K562 (cell line): ENCODE measurements around the gene HSF2BP. TPM values are rescaled to one million over a fixed set of nuclear protein-coding genes. Genes with fewer than 3 reads are reported as not detected.
A peak's percentile ranks its signal among the peaks of the same experiment; 100 is the strongest.

Experiments used
- ATAC-seq: fragments of 200-7000 bp; cut with Tn5 transposase; 3 replicates; pipeline ENCODE4 v1.9.1; 2020; ENCODE audit warnings: moderate library complexity
- BruUV-seq: library from RNA; stranded (reverse); fragments of 400-500 nt; replicated peaks from 2 replicates; lab custom pipeline; 2021; lab: Mats Ljungman, UMichigan
- CTCF ChIA-PET: fragments of 300-600 bp; formaldehyde crosslinking; extraction: SDS; loops from one replicate; lab custom pipeline; 2021; ENCODE audit warnings: low intra/inter-chr PET ratio; lab: Yijun Ruan, JAX
- POLR2A ChIA-PET: fragments of 300-600, 350-650 bp; sonication (Branson Sonifier 250); formaldehyde crosslinking; extraction: SDS; loops from one replicate; lab custom pipeline; 2021; ENCODE audit warnings: antibody characterized with exemption, inconsistent platforms; lab: Yijun Ruan, JAX
- DNase-seq, 4 experiments: peaks; one replicate each; pipeline versions ENCODE4 v3.0.0 to v3.0.0-alpha.2; 2011 to 2018; ENCODE audit warnings: low spot score in 3 of 4, mixed read lengths in 3 of 4; ENCODE audit errors: extremely low read depth in 1 of 4
- FAIRE-seq: peaks from 2 replicates; lab custom pipeline; 2011; peaks lifted over from hg19 to GRCh38; lab: Jason Lieb, UNC
- H2AFZ ChIP-seq: 2 replicates; pipeline ENCODE4 v1.6.0; 2011; ENCODE audit warnings: low read depth, low read length, control low read depth, inconsistent platforms
- H3K27ac ChIP-seq: fragments of 200-600 bp; 3 replicates; pipeline ENCODE4 v1.8.0; 2011; ENCODE audit warnings: low read depth, mild to moderate bottlenecking, control low read depth, inconsistent platforms, low read length, moderate library complexity, mixed read lengths; ENCODE audit errors: extremely low read depth
- H3K27me3 ChIP-seq, 2 experiments: fragments of 300-600 bp in 1 of 2; 2 replicates in 1 of 2; 3 replicates in 1 of 2; pipeline versions ENCODE4 v1.6.0 to v1.8.0; 2011; ENCODE audit warnings: inconsistent platforms in 2 of 2, low read length in 2 of 2, mild to moderate bottlenecking in 1 of 2, mixed read lengths in 1 of 2, moderate library complexity in 1 of 2; ENCODE audit not compliant: control insufficient read depth in 2 of 2, insufficient read depth in 2 of 2
- H3K36me3 ChIP-seq: fragments of 300-600 bp; 3 replicates; pipeline ENCODE4 v1.8.0; 2011; ENCODE audit warnings: mild to moderate bottlenecking, low read length, inconsistent platforms; ENCODE audit not compliant: control insufficient read depth, insufficient read depth
- H3K4me1 ChIP-seq, 2 experiments: fragments of 200-600 bp in 1 of 2; replicated peaks in 1 of 2; 2 replicates in 1 of 2; 3 replicates in 1 of 2; pipeline versions ENCODE4 v1.5.1 to v1.8.0; 2011; ENCODE audit warnings: inconsistent platforms in 2 of 2, low read length in 2 of 2, mild to moderate bottlenecking in 1 of 2, mixed read lengths in 1 of 2, moderate library complexity in 1 of 2; ENCODE audit not compliant: control insufficient read depth in 2 of 2, insufficient read depth in 2 of 2
- H3K4me2 ChIP-seq: 2 replicates; pipeline ENCODE4 v1.6.1; 2011; ENCODE audit warnings: low read length, control low read depth, inconsistent platforms, mixed read lengths; ENCODE audit not compliant: insufficient read depth
- H3K4me3 ChIP-seq: fragments of 200-600 bp; sonication (generic), shearing (Covaris generic); 2 replicates; pipeline ENCODE4 v1.5.1; 2016; ENCODE audit warnings: control low read depth, inconsistent platforms
- H3K79me2 ChIP-seq: fragments of 200-600 bp; 3 replicates; pipeline ENCODE4 v1.8.0; 2011; ENCODE audit warnings: low read length, inconsistent platforms; ENCODE audit not compliant: control insufficient read depth, insufficient read depth
- H3K9ac ChIP-seq, 2 experiments: 2 replicates each; pipeline versions ENCODE4 v1.6.0 to v1.6.1; 2011; ENCODE audit warnings: low read depth in 2 of 2, low read length in 2 of 2, control low read depth in 1 of 2, inconsistent platforms in 1 of 2, mild to moderate bottlenecking in 1 of 2, mixed read lengths in 1 of 2; ENCODE audit not compliant: insufficient read depth in 1 of 2
- H3K9me1 ChIP-seq: one replicate; pipeline ENCODE4 v1.6.0; 2011; ENCODE audit warnings: inconsistent platforms, mild to moderate bottlenecking, low read length, moderate library complexity; ENCODE audit not compliant: control insufficient read depth, insufficient read depth
- H3K9me3 ChIP-seq: replicated peaks from 2 replicates; pipeline ENCODE4 v1.5.1; 2011; ENCODE audit warnings: low read depth, low read length, inconsistent platforms; ENCODE audit not compliant: control insufficient read depth, insufficient read depth
- H4K20me1 ChIP-seq: replicated peaks from 2 replicates; pipeline ENCODE4 v1.6.1; 2011; ENCODE audit warnings: low read length, inconsistent platforms, mixed read lengths; ENCODE audit not compliant: control insufficient read depth, insufficient read depth
- ATF3 ChIP-seq, 2 experiments: fragments of 450-650 bp in 1 of 2; sonication (generic) in 1 of 2; formaldehyde crosslinking in 1 of 2; IDR thresholded peaks in 1 of 2; conservative IDR thresholded peaks in 1 of 2; 2 replicates each; pipeline versions ENCODE4 v1.6.1 to v1.8.1; 2016 to 2023; ENCODE audit warnings: mild to moderate bottlenecking in 2 of 2, moderate library complexity in 2 of 2, inconsistent platforms in 1 of 2, missing genetic modification reagents in 1 of 2
- CBFA2T3 ChIP-seq: fragments of 450-650 bp; IDR thresholded peaks from 2 replicates; pipeline ENCODE4 v1.6.1; 2017
- CEBPB ChIP-seq: fragments of 450-650 bp; IDR thresholded peaks from 2 replicates; pipeline ENCODE4 v1.6.1; 2016; ENCODE audit warnings: missing genetic modification characterization, missing compliant biosample characterization
- CEBPG ChIP-seq, 3 experiments: fragments of 200-800 bp in 1 of 3; sonication (Bioruptor generic) in 1 of 3; sonication (generic) in 1 of 3; formaldehyde crosslinking in 1 of 3; IDR thresholded peaks in 2 of 3; conservative IDR thresholded peaks in 1 of 3; 2 replicates each; pipeline versions ENCODE4 v1.6.1 to v1.8.0; 2016 to 2022; ENCODE audit warnings: missing compliant biosample characterization in 2 of 3, missing genetic modification characterization in 2 of 3, mild to moderate bottlenecking in 1 of 3, missing genetic modification reagents in 1 of 3
- CTBP1 ChIP-seq: fragments of 450-650 bp; IDR thresholded peaks from 2 replicates; pipeline ENCODE4 v1.6.1; 2016; ENCODE audit warnings: borderline replicate concordance
- DPF2 ChIP-seq: fragments of 450-650 bp; IDR thresholded peaks from 2 replicates; pipeline ENCODE4 v1.6.1; 2016
- EGR1 ChIP-seq: fragments of 450-650 bp; conservative IDR thresholded peaks from 2 replicates; pipeline ENCODE4 v1.6.1; 2017; ENCODE audit warnings: mild to moderate bottlenecking
- ESRRA ChIP-seq: fragments of 450-650 bp; IDR thresholded peaks from 2 replicates; pipeline ENCODE4 v1.6.1; 2014; ENCODE audit warnings: low read depth, mild to moderate bottlenecking, moderate library complexity, borderline replicate concordance
- FOSL1 ChIP-seq: fragments of 200-800 bp; sonication (Bioruptor generic); conservative IDR thresholded peaks from 2 replicates; pipeline ENCODE4 v1.6.1; 2016; ENCODE audit warnings: missing genetic modification characterization, missing compliant biosample characterization
- JUND ChIP-seq, 2 experiments: IDR thresholded peaks; 2 replicates in 1 of 2; 3 replicates in 1 of 2; pipeline ENCODE4 v1.6.1; 2011; ENCODE audit warnings: borderline replicate concordance in 2 of 2, low read depth in 2 of 2, low read length in 2 of 2, improper control_type of control experiment in 1 of 2, missing biosample characterization in 1 of 2, missing genetic modification characterization in 1 of 2, missing genetic modification reagents in 1 of 2
- KDM1A ChIP-seq, 2 experiments: fragments of 450-650 bp; IDR thresholded peaks; 2 replicates each; pipeline ENCODE4 v1.6.1; 2016; ENCODE audit warnings: mild to moderate bottlenecking in 2 of 2
- MEIS2 ChIP-seq: fragments of 450-650 bp; IDR thresholded peaks from 2 replicates; pipeline ENCODE4 v1.6.1; 2014; ENCODE audit warnings: mild to moderate bottlenecking; ENCODE audit not compliant: partially characterized antibody
- NUFIP1 ChIP-seq: fragments of 450-650 bp; IDR thresholded peaks from 2 replicates; pipeline ENCODE4 v1.6.1; 2018; ENCODE audit not compliant: partially characterized antibody
- PKNOX1 ChIP-seq: fragments of 450-650 bp; IDR thresholded peaks from 2 replicates; pipeline ENCODE4 v1.6.1; 2016
- SLC30A9 ChIP-seq: fragments of 250-450 bp; sonication (Bioruptor Pico); IDR thresholded peaks from 2 replicates; pipeline ENCODE4 v1.8.0; 2022; ENCODE audit warnings: mild to moderate bottlenecking, moderate library complexity
- SOX6 ChIP-seq: fragments of 450-650 bp; IDR thresholded peaks from 2 replicates; pipeline ENCODE4 v1.6.1; 2014; ENCODE audit warnings: mild to moderate bottlenecking
- TEAD4 ChIP-seq, 2 experiments: sonication (generic) in 1 of 2; formaldehyde crosslinking in 1 of 2; IDR thresholded peaks; 2 replicates each; pipeline versions ENCODE4 v1.6.1 to v1.8.0; 2012 to 2022; ENCODE audit warnings: borderline replicate concordance in 1 of 2, inconsistent platforms in 1 of 2, low read length in 1 of 2, mild to moderate bottlenecking in 1 of 2, missing genetic modification reagents in 1 of 2
- VEZF1 ChIP-seq: fragments of 200-800 bp; sonication (Bioruptor generic); IDR thresholded peaks from 2 replicates; pipeline ENCODE4 v1.6.1; 2017; ENCODE audit warnings: missing genetic modification characterization, missing compliant biosample characterization
- ZNF174 ChIP-seq: fragments of 250-450 bp; sonication (Bioruptor Pico); IDR thresholded peaks from 2 replicates; pipeline ENCODE4 v1.4.0; 2020; ENCODE audit warnings: mild to moderate bottlenecking
- WGBS: fragments of 100-300 bp; shearing (Covaris generic); methylation state at CpG from one replicate; pipeline ENCODE4 v1.1.6; 2016; ENCODE audit warnings: low coverage, mixed read lengths; ENCODE audit not compliant: insufficient coverage; ENCODE audit errors: missing lambda C conversion rate; 5-methylcytosine and 5-hydroxymethylcytosine counted together
- in situ Hi-C: fragments of 300-500 bp; cut with MboI; formaldehyde crosslinking; loops from 4 replicates; pipeline ENCODE4 v1.15.0; 2018; ENCODE audit warnings: inconsistent platforms, mixed read lengths
- intact Hi-C: fragments of 100-400 bp; cut with micrococcal nuclease; formaldehyde crosslinking; loops from 2 replicates; pipeline ENCODE4 v1.14.2; 2022
- polyA plus RNA-seq, 8 experiments: library from polyadenylated mRNA; depleted of rRNA in 4 of 8; stranded (reverse) in 5 of 8; unstranded in 3 of 8; fragments of >200 nt; fragmentation: Nextera tagmentation in 2 of 8; fragmentation: Illumina TruSeq in 1 of 8; extraction: Ambion mirVana in 2 of 8; extraction: Trizol in 1 of 8; gene quantifications; 2 replicates each; pipeline versions ENCODE4 v1.2.1 to v1.2.3, GENCODE V29; 2011 to 2014; ENCODE audit warnings: inconsistent platforms in 1 of 8, missing spikeins in 1 of 8
- total RNA-seq, 7 experiments: library from RNA; depleted of rRNA in 6 of 7; stranded (reverse); fragments of >200 nt in 6 of 7; fragmentation: Illumina TruSeq in 2 of 7; extraction: Trizol in 2 of 7; gene quantifications; 2 replicates each; pipeline versions ENCODE4 v1.2.1 to v1.2.3, GENCODE V29; 2011 to 2021; ENCODE audit warnings: low replicate concordance in 1 of 7

The HSF2BP gene
- total and polyA plus RNA-seq, 9 of the 15 experiments (the other 6 are each of a cell fraction or from before 2014, with no cell fraction given), result 0.04 to 0.57 (median 0.20) TPM; not detected in 2

- H3K4me2 ChIP-seq, result no peak overlapping the region
- H3K27me3 ChIP-seq, result peaks cover 9 to 24% of the 10 kb centered on the region in 2 experiments; a peak in 4 of 5 replicates
- no peaks in the 10 kb centered on the region for H4K20me1 ChIP-seq
- intact Hi-C loops, result no loop called here
- peak; percentile 54 for ATAC-seq
- no peak for FAIRE-seq
- ChIA-PET POLR2A (interaction anchor here (0.6 to 3.3 kb wide), 3 partner anchors 10 to 19 kb away, joined by 3 to 11 read pairs (median 3); no protein-coding TSS in a partner anchor), CTCF (no interaction called here)
- peak in 1 of 4 experiments; percentile 31 for DNase-seq
- H3K9me3 ChIP-seq, result no peaks in the 10 kb centered on the region
- H3K4me1 ChIP-seq, result no peaks in the 10 kb centered on the region
- 0% methylated on average over 2 of the region's 2 CpGs for WGBS
- no TSS peak for BruUV-seq
- H3K36me3 ChIP-seq, result no peaks in the 10 kb centered on the region
- H3K27ac ChIP-seq, result no peak overlapping the region
- in situ Hi-C loops, result no loop called here
- no peaks in the 10 kb centered on the region for H3K79me2 ChIP-seq
- no peak overlapping the region for H3K4me3 ChIP-seq
- no peak overlapping the region for H3K9ac ChIP-seq
- no peak overlapping the region for H2AFZ ChIP-seq
- no peaks in the 10 kb centered on the region for H3K9me1 ChIP-seq
- TF ChIP-seq SOX6 (peak; percentile 84), TEAD4 (IDR thresholded peaks at IDR 0.05; ENCODE audit: low read length) (peak; percentile 26; the same call in 1 of the 2 replicates), TEAD4 (CRISPR knock-in tag; IDR thresholded peaks at IDR 0.05; ENCODE audit: borderline replicate concordance) (no peak), VEZF1 (CRISPR knock-in tag) (no peak), CBFA2T3 (peak; percentile 58), ESRRA (peak; percentile 38; the same call in 1 of the 2 replicates), EGR1 (no peak), ZNF174 (CRISPR knock-in tag) (no peak), KDM1A (IDR thresholded peaks at IDR 0.05) (peak; percentile 54 to 63; a peak in 2 of 4 replicates), CTBP1 (peak; percentile 56; the same call in 1 of the 2 replicates), JUND (IDR thresholded peaks at IDR 0.05; ENCODE audit: borderline replicate concordance, low read depth, low read length) (peak; percentile 60; the same call in 1 of the 2 replicates), JUND (tag; IDR thresholded peaks at IDR 0.05; ENCODE audit: borderline replicate concordance, low read depth, low read length) (no peak; the same call in 2 of the 3 replicates), CEBPB (peak; percentile 39; the same call in 1 of the 2 replicates), DPF2 (no peak), ATF3 (IDR thresholded peaks at IDR 0.05) (peak; percentile 84), ATF3 (CRISPR knock-in tag; conservative IDR thresholded peaks at IDR 0.05) (no peak), PKNOX1 (peak; percentile 53), NUFIP1 (no peak), MEIS2 (peak; percentile 67), CEBPG (CRISPR knock-in tag; IDR thresholded peaks at IDR 0.05) (peak; percentile 55; the same call in 1 of the 2 replicates), CEBPG (tag; conservative IDR thresholded peaks at IDR 0.05 in 1 of 2, IDR thresholded peaks at IDR 0.05 in 1 of 2) (peak in 1 of 2 experiments; percentile 93; a peak in 2 of 4 replicates), SLC30A9 (CRISPR knock-in tag) (no peak), FOSL1 (peak; percentile 91)
Measured at GRCh38 chr21:43591571-43591970, 67.7 kb downstream of the HSF2BP start.
